ENCODE results near the gene HMOX2.

DNA sequence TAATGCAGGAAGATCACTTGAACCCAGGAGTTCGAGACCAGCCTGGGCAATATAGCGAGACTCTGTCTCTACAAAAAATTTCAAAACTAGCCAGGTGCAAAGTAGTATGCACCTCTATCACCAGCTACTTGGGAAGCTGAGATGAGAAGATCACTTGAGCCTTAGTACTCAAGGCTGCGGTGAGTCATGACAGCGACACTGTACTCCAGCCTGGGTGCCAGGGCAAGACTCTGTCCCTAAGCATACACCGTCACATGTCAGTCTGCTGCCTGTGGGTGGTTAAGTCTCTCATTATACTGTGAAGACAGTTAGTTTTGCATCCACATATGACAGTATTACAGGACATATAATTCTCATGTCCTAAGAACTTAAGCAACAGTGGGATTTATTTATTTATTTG, 23.5 kb upstream of the HMOX2 start:
- TF ChIP-seq, protein P1, sequence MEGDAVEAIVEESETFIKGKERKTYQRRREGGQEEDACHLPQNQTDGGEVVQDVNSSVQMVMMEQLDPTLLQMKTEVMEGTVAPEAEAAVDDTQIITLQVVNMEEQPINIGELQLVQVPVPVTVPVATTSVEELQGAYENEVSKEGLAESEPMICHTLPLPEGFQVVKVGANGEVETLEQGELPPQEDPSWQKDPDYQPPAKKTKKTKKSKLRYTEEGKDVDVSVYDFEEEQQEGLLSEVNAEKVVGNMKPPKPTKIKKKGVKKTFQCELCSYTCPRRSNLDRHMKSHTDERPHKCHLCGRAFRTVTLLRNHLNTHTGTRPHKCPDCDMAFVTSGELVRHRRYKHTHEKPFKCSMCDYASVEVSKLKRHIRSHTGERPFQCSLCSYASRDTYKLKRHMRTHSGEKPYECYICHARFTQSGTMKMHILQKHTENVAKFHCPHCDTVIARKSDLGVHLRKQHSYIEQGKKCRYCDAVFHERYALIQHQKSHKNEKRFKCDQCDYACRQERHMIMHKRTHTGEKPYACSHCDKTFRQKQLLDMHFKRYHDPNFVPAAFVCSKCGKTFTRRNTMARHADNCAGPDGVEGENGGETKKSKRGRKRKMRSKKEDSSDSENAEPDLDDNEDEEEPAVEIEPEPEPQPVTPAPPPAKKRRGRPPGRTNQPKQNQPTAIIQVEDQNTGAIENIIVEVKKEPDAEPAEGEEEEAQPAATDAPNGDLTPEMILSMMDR (IDR thresholded peaks at IDR 0.05) = no peak
- TF ChIP-seq POLR2AphosphoS5 (IDR thresholded peaks at IDR 0.05) = no peak

Measured in transverse colon (tissue), 4 donors.